ENCODE measurements around the gene GABARAP.

GRCh38 chr17:7237761-7238419 is 4.4 kb downstream of the GABARAP start:
- no peak for TF ChIP-seq CTCF (tag by site-specific recombination; IDR thresholded peaks at IDR 0.05)
- no peak for TF ChIP-seq ZNF843 (tag by site-specific recombination; IDR thresholded peaks at IDR 0.05)
- no peak; the same call in 1 of the 2 replicates for TF ChIP-seq ZBTB7A (tag by site-specific recombination; IDR thresholded peaks at IDR 0.05; ENCODE audit: low read depth)
- no peak for TF ChIP-seq ZNF18 (tag by site-specific recombination; IDR thresholded peaks at IDR 0.05)
- TF ChIP-seq ZBTB11 (tag by site-specific recombination; conservative IDR thresholded peaks at IDR 0.05; ENCODE audit: low read depth), result no peak; the same call in 1 of the 2 replicates
- TF ChIP-seq ZNF341 (tag by site-specific recombination; IDR thresholded peaks at IDR 0.05; ENCODE audit: low read depth), result no peak
- TF ChIP-seq ZNF24 (tag by site-specific recombination; IDR thresholded peaks at IDR 0.05), result no peak
- no peak for TF ChIP-seq SETDB1 (IDR thresholded peaks at IDR 0.05; ENCODE audit: insufficient read length, low read length)
- TF ChIP-seq ZNF311 (tag by site-specific recombination; IDR thresholded peaks at IDR 0.05; ENCODE audit: borderline replicate concordance), result no peak
